Activated T-helper 9 cell treated with anti-CD3 and anti-CD28 coated beads, Interleukin-2, amount 50 U/mL, for 16 hours (primary cell): Measurements from ENCODE around the gene DMRTA1.
"Not testable (repeated sequence)": the region's sequence is repeated elsewhere in the genome, so short reads cannot be mapped to it uniquely, and the experiment has no call there.

Experiments
- DNase-seq: peaks from one replicate; pipeline ENCODE4 v3.0.0-alpha.2; 2020; ENCODE audit warnings: low read depth

The DMRTA1 gene

DNA sequence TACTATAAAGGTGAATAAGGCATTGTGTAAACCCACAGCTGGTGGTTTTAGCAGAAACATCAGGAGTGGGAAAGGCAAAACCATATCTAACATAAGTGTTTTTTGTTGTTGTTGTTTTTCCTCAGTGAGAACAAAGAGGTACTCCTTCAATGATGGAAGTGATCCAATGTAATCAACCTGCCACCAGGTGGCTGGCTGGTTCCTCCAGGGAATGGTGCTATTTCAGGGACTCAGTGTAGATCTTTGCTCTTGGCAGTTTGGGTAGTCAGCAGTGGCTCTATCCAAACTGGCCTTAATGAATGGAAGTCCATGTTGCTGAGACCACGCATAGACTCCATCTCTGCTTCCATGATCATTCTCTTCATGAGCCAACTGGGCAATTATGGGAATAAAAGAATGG is 10.8 kb downstream of the DMRTA1 start:
- no peak for DNase-seq

DNA sequence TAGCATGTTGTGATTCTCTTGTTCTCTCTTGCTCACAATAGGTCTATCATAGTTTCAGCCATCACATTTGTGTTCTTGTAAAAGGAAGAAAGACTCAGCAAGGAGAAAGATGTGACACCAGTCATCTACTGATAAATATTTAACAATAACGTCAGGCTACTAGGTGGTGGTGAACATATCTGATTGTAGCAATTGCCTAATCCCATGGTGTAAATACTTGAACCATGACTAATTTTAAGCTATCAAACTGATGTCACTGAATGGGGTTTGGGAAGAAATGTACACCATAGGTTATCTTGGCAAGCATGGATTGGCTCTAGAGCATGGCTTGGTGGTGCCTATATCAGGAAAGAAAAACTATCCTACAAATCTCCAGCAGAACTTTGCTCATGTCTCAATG is 16.6 kb downstream of the DMRTA1 start:
- no peak for DNase-seq

DNA sequence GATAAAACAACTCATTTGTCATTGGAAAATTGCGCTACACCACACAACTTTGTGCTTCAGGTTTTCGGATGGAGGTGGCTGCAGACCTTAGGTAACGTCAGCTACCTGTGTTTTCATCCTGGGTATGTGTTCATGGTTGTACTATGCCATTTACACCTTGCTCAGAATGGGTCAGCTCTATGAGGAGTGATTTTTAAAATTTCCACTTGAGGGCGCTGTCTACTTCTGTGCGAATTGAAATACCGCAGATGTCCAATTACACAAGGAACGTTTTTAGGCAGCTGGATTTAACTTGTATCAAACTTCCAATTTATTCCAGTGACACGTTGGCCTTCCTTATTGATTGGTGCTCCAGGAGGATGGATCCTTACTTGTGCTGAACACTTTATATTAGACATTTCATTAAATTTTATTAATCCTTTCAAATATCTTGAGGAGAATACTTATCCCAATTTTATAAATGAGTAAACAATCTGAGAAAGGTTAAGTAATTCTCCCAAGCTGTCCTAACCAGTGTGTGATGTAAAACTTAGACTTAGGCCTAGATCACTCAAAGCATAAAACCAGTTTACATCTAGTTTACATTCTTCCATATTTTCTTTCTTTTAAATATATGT is 23.4 kb downstream of the DMRTA1 start:
- DNase-seq, result no peak

DNA sequence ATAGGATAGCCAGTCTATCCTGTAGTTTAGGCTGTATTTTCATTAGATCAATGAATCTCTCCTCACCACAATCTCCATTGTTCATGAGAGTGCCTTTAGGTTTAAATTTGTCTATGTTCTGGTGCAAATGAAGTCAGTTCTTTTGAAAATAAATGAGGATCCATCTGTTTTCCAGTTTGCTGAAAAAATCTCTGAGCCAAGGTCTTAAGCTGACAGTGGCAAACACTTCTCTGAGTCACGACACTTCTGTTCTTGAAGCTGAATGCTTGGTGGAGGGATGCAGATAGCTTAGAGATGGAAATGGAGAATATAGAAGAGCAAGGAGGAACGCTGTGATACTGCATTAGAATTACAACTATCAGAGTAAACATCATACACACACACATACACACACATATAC is 34.9 kb downstream of the DMRTA1 start:
- DNase-seq, result no peak

DNA sequence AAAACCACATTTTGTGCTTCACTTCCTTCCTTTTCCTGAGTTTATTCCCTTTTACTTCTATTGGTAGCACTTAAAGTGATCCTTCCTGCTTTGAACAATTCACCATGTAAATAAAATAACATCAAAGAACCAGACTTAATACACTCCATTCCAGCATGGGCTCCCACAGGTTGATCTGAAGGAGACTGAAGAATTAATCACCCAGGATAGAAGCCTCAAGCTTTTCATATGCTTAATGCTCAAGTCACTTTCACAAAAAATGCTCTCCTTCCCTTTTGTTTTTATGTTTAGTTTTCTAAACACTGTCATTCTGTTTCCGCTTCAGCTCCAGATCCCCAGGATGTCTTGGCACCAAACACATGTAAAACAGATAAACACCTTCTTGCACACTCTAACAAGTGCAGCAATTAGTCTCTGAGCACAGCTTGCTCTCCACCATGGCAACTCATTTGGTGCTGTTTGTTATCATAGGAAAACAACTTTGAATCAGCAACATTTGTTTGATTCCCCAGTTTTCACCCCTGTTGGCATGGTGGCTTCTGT is 37.0 kb downstream of the DMRTA1 start:
- DNase-seq, result no peak

DNA sequence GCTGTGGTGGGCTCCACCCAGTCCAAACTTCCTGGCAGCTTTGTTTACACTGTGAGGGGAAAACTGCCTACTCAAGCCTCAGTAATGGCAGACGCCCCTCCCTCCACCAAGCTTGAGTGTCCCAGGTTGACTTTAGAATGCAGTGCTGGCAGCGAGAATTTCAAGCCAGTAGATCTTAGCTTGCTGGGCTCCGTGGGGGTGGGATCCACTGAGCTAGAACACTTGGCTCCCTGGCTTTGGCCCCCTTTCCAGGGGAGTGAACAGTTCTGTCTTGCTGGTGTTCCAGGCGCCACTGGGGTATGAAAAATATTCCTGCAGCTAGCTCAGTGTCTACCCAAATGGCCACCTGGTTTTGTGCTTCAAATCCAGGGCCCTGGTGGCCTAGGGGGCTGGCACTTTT is 49.6 kb downstream of the DMRTA1 start:
- not testable (repeated sequence) for DNase-seq
